Smooth muscle cell (in vitro differentiated cells): ENCODE results near the gene OSTF1. TPM values are rescaled to one million over a fixed set of nuclear protein-coding genes. Genes with fewer than 3 reads are reported as not detected.

Experiments used
- DNase-seq: peaks from one replicate; lab custom pipeline; 2025; ENCODE audit not compliant: unreplicated experiment; lab: John Stamatoyannopoulos, UW
- H2AFZ ChIP-seq: fragments of 200-600 bp; sonication (generic); 2 replicates; pipeline ENCODE4 v1.6.0; 2016; ENCODE audit warnings: antibody characterized with exemption, low read depth, mild to moderate bottlenecking
- H3F3A ChIP-seq: fragments of 200-600 bp; sonication (generic); 2 replicates; pipeline ENCODE4 v1.6.0; 2017; ENCODE audit warnings: antibody characterized with exemption, low read depth
- H3K27ac ChIP-seq: fragments of 200-600 bp; sonication (generic); 2 replicates; pipeline ENCODE4 v1.5.1; 2016; ENCODE audit warnings: low read depth, mild to moderate bottlenecking
- H3K27me3 ChIP-seq: fragments of 200-600 bp; sonication (generic); 2 replicates; pipeline ENCODE4 v1.6.1; 2016; ENCODE audit warnings: low read depth, mild to moderate bottlenecking
- H3K36me3 ChIP-seq: fragments of 200-600 bp; sonication (generic); 2 replicates; pipeline ENCODE4 v1.5.1; 2016; ENCODE audit warnings: low read depth
- H3K4me1 ChIP-seq: fragments of 200-600 bp; sonication (generic); 2 replicates; pipeline ENCODE4 v1.5.1; 2016; ENCODE audit warnings: low read depth
- H3K4me2 ChIP-seq: fragments of 200-600 bp; sonication (generic); 2 replicates; pipeline ENCODE4 v1.6.0; 2016; ENCODE audit warnings: mild to moderate bottlenecking
- H3K4me3 ChIP-seq: fragments of 200-600 bp; sonication (generic); 2 replicates; pipeline ENCODE4 v1.5.1; 2016; ENCODE audit warnings: mild to moderate bottlenecking
- H3K79me2 ChIP-seq: fragments of 200-600 bp; sonication (generic); 2 replicates; pipeline ENCODE4 v1.6.0; 2016; ENCODE audit warnings: low read depth, mild to moderate bottlenecking
- H3K9ac ChIP-seq: fragments of 200-600 bp; sonication (generic); 2 replicates; pipeline ENCODE4 v1.6.0; 2016; ENCODE audit warnings: low read depth
- H3K9me3 ChIP-seq: fragments of 200-600 bp; sonication (generic); replicated peaks from 2 replicates; pipeline ENCODE4 v1.5.1; 2016; ENCODE audit warnings: low read depth
- H4K20me1 ChIP-seq: fragments of 200-600 bp; sonication (generic); 2 replicates; pipeline ENCODE4 v1.6.0; 2016; ENCODE audit warnings: low read depth
- CTCF ChIP-seq: fragments of 200-600 bp; sonication (generic); IDR thresholded peaks from 2 replicates; pipeline ENCODE4 v1.5.1; 2017; ENCODE audit warnings: borderline replicate concordance, mild to moderate bottlenecking, antibody characterized with exemption; ENCODE audit not compliant: insufficient read depth, poor library complexity, severe bottlenecking
- WGBS: methylation state at CpG from one replicate; pipeline ENCODE4 v1.1.7; 2016; ENCODE audit warnings: low lambda C conversion rate; 5-methylcytosine and 5-hydroxymethylcytosine counted together
- polyA plus RNA-seq: library from polyadenylated mRNA; unstranded; fragments of >200 nt; fragmentation: Nextera tagmentation; extraction: Ambion mirVana; gene quantifications from 2 replicates; pipeline ENCODE4 v1.2.1, GENCODE V29; 2016
- total RNA-seq: library from RNA; depleted of rRNA; stranded (reverse); fragments of >200 nt; gene quantifications from 2 replicates; pipeline ENCODE4 v1.2.3, GENCODE V29; 2014

Gene OSTF1
- total and polyA plus RNA-seq, 2 experiments from 2014 or later, result 40.6 to 44.5 TPM

GRCh38 chr9:75087289-75087823 is 958 bp upstream of the OSTF1 start:
- under 1% methylated on average over 20 of the region's 20 CpGs for WGBS
- Histone ChIP-seq H3K9me3 (no peaks in the 10 kb centered on the region), H3K4me1 (peaks cover 12% of the 10 kb centered on the region), H3K9ac (peak overlapping the region; percentile 80), H3K79me2 (peaks cover 29% of the 10 kb centered on the region), H3K4me3 (peak overlapping the region; percentile 92), H2AFZ (peak overlapping the region; percentile 97), H3K4me2 (peak overlapping the region; percentile 94), H3K27ac (peak overlapping the region; percentile 78), H3K36me3 (no peaks in the 10 kb centered on the region), H4K20me1 (peaks cover 30% of the 10 kb centered on the region), H3F3A (no peaks in the 10 kb centered on the region), H3K27me3 (no peaks in the 10 kb centered on the region)
- no peak for TF ChIP-seq CTCF
- no peak for DNase-seq

GRCh38 chr9:75088646-75089372 is 495 bp downstream of the OSTF1 start:
- H3K36me3 ChIP-seq, result no peaks in the 10 kb centered on the region

GRCh38 chr9:75089373-75089766 is 1.1 kb downstream of the OSTF1 start:
- Histone ChIP-seq H3K27me3 (no peaks in the 10 kb centered on the region), H3K9me3 (no peaks in the 10 kb centered on the region), H3K4me2 (peak overlapping the region; percentile 94), H3F3A (no peaks in the 10 kb centered on the region), H3K79me2 (peaks cover 50% of the 10 kb centered on the region), H3K27ac (peak overlapping the region; percentile 75), H3K4me3 (peak overlapping the region; percentile 92), H3K9ac (peak overlapping the region; percentile 64), H3K36me3 (no peaks in the 10 kb centered on the region), H4K20me1 (peaks cover 44% of the 10 kb centered on the region), H3K4me1 (peaks cover 12% of the 10 kb centered on the region), H2AFZ (peak overlapping the region; percentile 85)
- TF ChIP-seq CTCF, result no peak
- no peak for DNase-seq
- WGBS, result 21% methylated on average over 11 of the region's 11 CpGs

More at GRCh38 chr9:75088646-75089372, 495 bp downstream of the OSTF1 start:
- H3K4me2 ChIP-seq, result peak overlapping the region; percentile 94
- H3K79me2 ChIP-seq, result peaks cover 44% of the 10 kb centered on the region
- H3F3A ChIP-seq, result no peaks in the 10 kb centered on the region
- peak overlapping the region; percentile 75 for H3K27ac ChIP-seq
- H3K4me1 ChIP-seq, result peaks cover 12% of the 10 kb centered on the region
- H2AFZ ChIP-seq, result peak overlapping the region; percentile 85
- peak overlapping the region; percentile 64 for H3K9ac ChIP-seq
- TF ChIP-seq CTCF, result peak; percentile 43
- 1% methylated on average over 43 of the region's 43 CpGs for WGBS
- no peaks in the 10 kb centered on the region for H3K9me3 ChIP-seq
- peak; percentile 17 for DNase-seq
- peaks cover 43% of the 10 kb centered on the region for H4K20me1 ChIP-seq
- H3K4me3 ChIP-seq, result peak overlapping the region; percentile 92
- H3K27me3 ChIP-seq, result no peaks in the 10 kb centered on the region
